Hippocampal formation (tissue), 2 donors: ENCODE data around the gene CYP27C1.
"Not testable (repeated sequence)": the region's sequence is repeated elsewhere in the genome, so short reads cannot be mapped to it uniquely, and the experiment has no call there.

ENCODE experiments used
- DNase-seq, 2 donors: peaks; one replicate each; lab custom pipeline; 2025; lab: John Stamatoyannopoulos, UW

Gene CYP27C1

GRCh38 chr2:127170452-127171197, 49.5 kb downstream of the CYP27C1 start:
- no peak for DNase-seq

GRCh38 chr2:127170021-127170420, 50.1 kb downstream of the CYP27C1 start:
- DNase-seq, result no peak

GRCh38 chr2:127169066-127169660, 50.9 kb downstream of the CYP27C1 start:
- no peak for DNase-seq

- no peak for DNase-seq
These were observed 53.8 kb downstream of the CYP27C1 start for GRCh38 chr2:127166231-127166860.

- DNase-seq, result no peak
These were observed 54.6 kb downstream of the CYP27C1 start for GRCh38 chr2:127165539-127165935.

- DNase-seq, result no peak
These were observed 55.1 kb downstream of the CYP27C1 start for GRCh38 chr2:127164761-127165538.

- no peak for DNase-seq
These were observed 56.2 kb downstream of the CYP27C1 start for GRCh38 chr2:127163921-127164320.

- DNase-seq, result not testable (repeated sequence)
These were observed 57.1 kb downstream of the CYP27C1 start for GRCh38 chr2:127163090-127163406.

GRCh38 chr2:127162261-127163089, 57.6 kb downstream of the CYP27C1 start:
- DNase-seq, result no peak

- DNase-seq, result no peak
These were observed 58.6 kb downstream of the CYP27C1 start for GRCh38 chr2:127161176-127162136.

- DNase-seq, result no peak
These were observed 59.4 kb downstream of the CYP27C1 start for GRCh38 chr2:127160676-127161075.

GRCh38 chr2:127159543-127159942, 60.6 kb downstream of the CYP27C1 start:
- no peak for DNase-seq

- no peak for DNase-seq
These were observed 61.3 kb downstream of the CYP27C1 start for GRCh38 chr2:127158614-127159290.

GRCh38 chr2:127157651-127158485, 62.2 kb downstream of the CYP27C1 start:
- no peak for DNase-seq

GRCh38 chr2:127157114-127157513, 63.0 kb downstream of the CYP27C1 start:
- no peak for DNase-seq

GRCh38 chr2:127155947-127156346, 64.2 kb downstream of the CYP27C1 start:
- DNase-seq, result no peak

GRCh38 chr2:127155028-127155581, 65.0 kb downstream of the CYP27C1 start:
- no peak for DNase-seq

- no peak for DNase-seq
These were observed 65.7 kb downstream of the CYP27C1 start for GRCh38 chr2:127154396-127154795.
